Stimulated activated CD4-positive, alpha-beta T cell treated with anti-CD3 and anti-CD28 coated beads, Interleukin-2, amount 100 ng/mL, for 24 hours (primary cell): ENCODE results near the gene SURF6.

Experiments
- DNase-seq, 2 donors: peaks; one replicate each; pipeline ENCODE4 v3.0.0-alpha.2; 2020

SURF6 gene

GRCh38 chr9:133367778-133368177 is 31.8 kb upstream of the SURF6 start:
- DNase-seq: no peak

- no peak for DNase-seq
These were observed 31.2 kb upstream of the SURF6 start for GRCh38 chr9:133367221-133367620.

- DNase-seq: no peak
These were observed 30.4 kb upstream of the SURF6 start for GRCh38 chr9:133366435-133366834.

GRCh38 chr9:133362359-133363044 is 26.5 kb upstream of the SURF6 start:
- DNase-seq: no peak

- no peak for DNase-seq
These were observed 25.6 kb upstream of the SURF6 start for GRCh38 chr9:133361507-133362092.

GRCh38 chr9:133360400-133361393 is 24.7 kb upstream of the SURF6 start:
- DNase-seq: no peak

- DNase-seq: no peak
These were observed 23.6 kb upstream of the SURF6 start for GRCh38 chr9:133359399-133360175.

- DNase-seq: no peak
These were observed 21.7 kb upstream of the SURF6 start for GRCh38 chr9:133357656-133358055.

- peak; percentile 92 to 96 for DNase-seq
These were observed 20.6 kb upstream of the SURF6 start, which contains the start of the genes SURF1 and SURF2 for GRCh38 chr9:133356391-133357091. SURF1 (minus strand) TSS chr9:133356487; CDS start chr9:133356453, 34 bp downstream. SURF2 (plus strand) TSS chr9:133356550; CDS start chr9:133356593, 43 bp downstream.

- DNase-seq: no peak
These were observed 19.9 kb upstream of the SURF6 start for GRCh38 chr9:133355881-133356357.

GRCh38 chr9:133354766-133355165 is 18.8 kb upstream of the SURF6 start:
- no peak for DNase-seq

- no peak for DNase-seq
These were observed 17.6 kb upstream of the SURF6 start for GRCh38 chr9:133353548-133353947.

- no peak for DNase-seq
These were observed 16.8 kb upstream of the SURF6 start for GRCh38 chr9:133352635-133353340.

GRCh38 chr9:133351908-133352634 is 16.1 kb upstream of the SURF6 start:
- peak; percentile 57 to 60 for DNase-seq

- no peak for DNase-seq
These were observed 15.5 kb upstream of the SURF6 start for GRCh38 chr9:133351526-133351907.

GRCh38 chr9:133349965-133350616 is 14.1 kb upstream of the SURF6 start:
- no peak for DNase-seq

- no peak for DNase-seq
These were observed 13.0 kb upstream of the SURF6 start for GRCh38 chr9:133348718-133349573.

GRCh38 chr9:133347985-133348717 is 12.2 kb upstream of the SURF6 start, which contains the start of the genes MED22 and RPL7A:
MED22 (minus strand) TSS chr9:133348131; CDS start chr9:133346662, 1,469 bp downstream.
RPL7A (plus strand) TSS chr9:133348218; CDS start chr9:133348244, 26 bp downstream.
- peak; percentile 92 to 94 for DNase-seq
